Daoy (cell line): ENCODE results near the gene ALG8. TPM values are rescaled to one million over a fixed set of nuclear protein-coding genes. Genes with fewer than 3 reads are reported as not detected.
"Not testable (repeated sequence)": the region's sequence is repeated elsewhere in the genome, so short reads cannot be mapped to it uniquely, and the experiment has no call there.

Experiments used
- DNase-seq: peaks from one replicate; pipeline ENCODE4 v3.0.0-alpha.2; 2015; ENCODE audit warnings: low read depth
- total RNA-seq: library from RNA; depleted of rRNA; stranded (reverse); fragments of >200 nt; shearing (Covaris generic); gene quantifications from 2 replicates; pipeline ENCODE4 v1.2.3, GENCODE V29; 2014; rRNA removed

The ALG8 gene
- total RNA-seq, 1 experiment from 2014 or later = 87.4 TPM

- DNase-seq = no peak
Measured at GRCh38 chr11:78071717-78072116, 67.7 kb downstream of the ALG8 start.

DNA sequence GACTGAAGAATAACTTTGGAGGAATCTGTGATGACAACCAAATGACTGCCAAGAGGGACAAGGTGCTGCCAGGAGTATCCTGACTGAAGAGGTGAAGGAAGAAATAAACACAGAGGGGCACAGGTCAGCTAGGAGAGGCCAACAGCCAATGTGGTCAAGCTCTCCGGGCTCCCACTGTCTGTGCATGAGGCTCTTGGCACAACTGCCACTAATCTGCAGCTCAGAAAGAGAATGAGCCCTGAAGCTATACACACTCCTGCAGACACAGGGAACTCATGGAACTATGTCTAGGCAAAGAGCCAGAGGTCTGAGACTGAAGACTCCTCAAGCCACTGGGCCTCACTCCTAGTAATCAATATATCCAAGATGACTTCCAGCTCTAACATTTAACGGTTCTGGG is 68.8 kb downstream of the ALG8 start:
- DNase-seq = no peak

- DNase-seq = no peak
Measured at GRCh38 chr11:78069465-78069864, 70.0 kb downstream of the ALG8 start.

GRCh38 chr11:78067704-78068103 is 71.7 kb downstream of the ALG8 start:
- no peak for DNase-seq

GRCh38 chr11:78066471-78066870 is 73.0 kb downstream of the ALG8 start:
- no peak for DNase-seq

DNA sequence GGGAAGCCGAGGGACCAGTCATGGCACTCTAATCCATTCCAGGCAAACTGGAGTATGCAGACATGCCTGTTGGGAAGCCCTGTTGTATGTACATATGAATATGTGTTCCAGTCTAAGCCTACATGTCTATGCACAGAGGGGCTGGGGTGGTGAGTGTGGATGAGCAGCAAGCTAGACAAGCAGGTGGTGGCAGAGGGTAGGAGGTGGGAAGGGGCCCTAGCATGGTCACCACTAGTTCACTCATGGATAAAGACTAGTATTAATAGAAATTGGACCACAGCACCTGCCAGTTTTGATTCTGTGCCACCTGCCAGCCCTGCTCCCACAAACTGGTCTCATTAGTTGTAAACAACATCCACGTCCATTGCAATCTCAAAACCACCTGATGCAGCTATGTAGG is 74.2 kb downstream of the ALG8 start:
- no peak for DNase-seq

GRCh38 chr11:78063440-78064181 is 75.8 kb downstream of the ALG8 start, which contains the start of gene THRSP:
TSS of gene THRSP (plus strand) at chr11:78063861. CDS start at chr11:78063882, 21 bp downstream.
- no peak for DNase-seq

- DNase-seq = no peak
Measured at GRCh38 chr11:78062671-78063070, 76.8 kb downstream of the ALG8 start.

GRCh38 chr11:78061921-78062311 is 77.5 kb downstream of the ALG8 start:
- no peak for DNase-seq

- DNase-seq = no peak
Measured at GRCh38 chr11:78061088-78061920, 78.1 kb downstream of the ALG8 start.

DNA sequence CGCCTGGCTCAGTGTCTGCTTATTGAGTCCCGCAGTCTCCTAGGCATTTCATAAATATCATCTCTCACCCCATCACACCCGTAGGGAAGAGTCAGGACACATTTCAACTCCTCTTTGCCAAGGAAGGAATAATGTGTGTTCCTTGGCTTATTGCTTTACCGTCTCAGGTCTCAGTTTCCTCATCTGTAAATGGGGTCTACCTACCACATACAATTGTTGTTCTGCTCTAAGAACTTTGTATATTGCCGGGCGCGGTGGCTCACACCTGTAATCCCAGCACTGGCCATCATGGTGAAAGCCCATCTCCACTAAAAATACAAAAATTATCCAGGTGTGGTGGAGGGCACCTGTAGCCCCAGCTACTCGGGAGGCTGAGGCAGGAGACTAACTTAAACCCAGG is 78.9 kb downstream of the ALG8 start:
- DNase-seq = no peak

DNA sequence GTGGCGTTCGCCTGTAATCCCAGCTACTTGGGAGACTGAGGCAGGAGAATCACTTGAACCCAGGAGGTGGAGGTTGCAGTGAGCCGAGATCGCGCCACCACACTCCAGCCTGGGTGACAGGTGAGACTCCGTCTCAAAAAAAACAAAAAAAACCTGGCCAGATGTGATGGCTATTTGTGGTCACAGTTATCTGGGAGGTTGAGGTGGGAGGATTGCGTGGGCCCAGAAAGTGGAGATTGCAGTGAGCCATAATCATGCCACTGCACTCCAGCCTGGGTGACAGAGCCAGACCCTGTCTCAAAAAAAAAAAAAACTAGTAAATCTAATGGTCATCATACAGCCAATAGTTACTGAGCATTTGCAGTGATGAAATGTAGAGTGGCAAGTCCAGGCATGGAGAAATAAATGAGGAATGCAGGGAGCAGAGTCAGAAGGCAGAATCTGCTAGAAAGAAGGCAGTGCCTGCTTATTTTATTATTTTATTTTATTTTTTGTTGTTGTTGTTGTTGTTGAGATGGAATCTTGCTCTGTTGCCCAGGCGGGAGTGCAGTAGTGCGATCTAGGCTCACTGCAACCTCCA is 79.6 kb downstream of the ALG8 start:
- DNase-seq = not testable (repeated sequence)

GRCh38 chr11:78057462-78058055 is 81.9 kb downstream of the ALG8 start:
- DNase-seq = no peak

DNA sequence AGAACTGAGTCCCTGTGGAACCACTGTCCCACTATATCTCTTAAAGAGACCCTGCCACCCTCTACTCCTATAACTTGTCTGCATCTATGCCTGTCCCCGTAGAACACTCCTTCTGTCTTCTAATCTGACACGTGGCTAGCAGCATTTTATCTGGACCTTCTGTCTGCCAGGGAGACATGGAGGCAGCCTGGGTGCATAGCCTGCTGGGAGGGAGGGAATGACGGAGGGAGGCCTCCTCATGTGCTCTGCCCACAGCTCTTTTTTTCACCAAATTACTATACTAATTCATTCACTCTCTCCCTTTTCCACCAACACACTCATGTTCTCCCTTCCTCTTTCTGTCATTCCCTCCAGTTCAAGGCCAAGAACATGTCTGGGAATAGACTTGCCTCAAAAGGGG is 83.3 kb downstream of the ALG8 start:
- no peak for DNase-seq

DNA sequence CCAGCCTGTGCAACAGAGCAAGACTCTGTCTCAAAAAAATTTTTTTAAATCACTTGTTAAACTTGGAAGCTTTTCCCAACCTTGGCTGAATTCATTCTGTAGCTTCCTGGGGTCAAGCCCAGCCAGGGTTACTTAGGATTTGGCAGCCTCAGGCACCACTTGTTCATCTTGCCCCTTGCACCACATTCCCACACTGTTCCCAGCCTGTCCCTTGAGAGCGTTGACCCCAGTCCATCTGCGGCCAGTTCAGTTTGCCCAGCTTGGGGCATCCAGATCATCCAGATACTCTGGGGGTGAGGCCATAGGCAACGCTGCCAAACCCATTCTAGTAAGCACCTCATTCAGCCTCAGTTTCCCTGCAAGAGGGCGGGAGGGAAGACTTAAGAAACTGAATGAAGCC is 84.5 kb downstream of the ALG8 start:
- no peak for DNase-seq

DNA sequence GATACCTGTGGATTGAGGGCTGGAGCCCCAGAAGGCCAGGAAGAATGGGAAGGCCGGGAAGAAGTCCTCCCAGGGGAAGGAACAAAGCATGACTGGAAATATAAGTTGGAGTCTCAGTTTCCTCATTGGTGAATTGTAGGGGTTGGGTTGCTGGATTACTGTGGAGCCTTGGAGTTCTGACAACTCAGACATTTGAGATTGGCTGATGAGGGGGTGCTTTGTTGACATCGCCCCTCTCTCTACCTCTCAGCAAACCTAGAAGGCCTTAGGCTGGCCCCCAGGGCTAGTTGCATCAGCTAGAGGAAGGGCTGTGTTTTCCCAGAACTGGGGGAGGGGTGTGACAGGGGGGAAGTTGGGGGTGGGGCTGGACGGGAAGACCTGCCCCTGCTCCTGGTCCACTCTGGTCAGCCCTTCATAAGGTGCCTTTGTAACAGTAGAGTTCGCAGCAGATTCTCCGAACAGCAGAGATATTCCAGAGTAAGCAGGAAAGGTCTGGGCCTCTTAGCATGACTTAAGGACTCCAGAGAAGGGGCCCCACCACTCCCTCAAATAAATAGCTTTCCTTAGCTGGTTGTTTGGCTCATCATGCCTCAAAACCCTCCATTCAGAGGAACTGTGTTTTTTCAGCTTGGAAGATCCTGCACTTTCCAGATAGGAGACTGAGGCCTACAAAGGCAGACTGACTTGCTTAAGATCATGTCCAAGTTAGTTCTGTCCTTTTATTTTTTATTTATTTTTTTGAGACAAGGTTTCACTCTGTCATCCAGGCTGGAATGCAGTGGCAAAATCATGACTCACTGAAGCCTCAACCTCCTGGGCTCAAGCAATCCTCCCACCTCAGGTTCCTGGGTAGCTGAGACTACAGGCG is 88.2 kb downstream of the ALG8 start:
- DNase-seq = peak; percentile 82

Other genes starting within 250 kb of the ALG8 start
- 35.9 and 55.1 TPM in 2 replicates for gene INTS4, start 145.0 kb downstream of the ALG8 start, total RNA-seq
- gene KCTD14, start 116.3 kb downstream of the ALG8 start, total RNA-seq = 8.4 and 9.9 TPM in 2 replicates
- not detected in 2 replicates for gene THRSP, start 75.8 kb downstream of the ALG8 start, total RNA-seq
- gene NDUFC2, start 59.8 kb downstream of the ALG8 start, total RNA-seq = 113 and 180 TPM in 2 replicates
- 4.1 and 9.4 TPM in 2 replicates for gene KCTD21, start 49.0 kb upstream of the ALG8 start, total RNA-seq
- 1.8 and 2.3 TPM in 2 replicates for gene USP35, start 49.3 kb upstream of the ALG8 start, total RNA-seq